Thymus (tissue), 11 donors: ENCODE results near the gene FMN1. TPM values are rescaled to one million over a fixed set of nuclear protein-coding genes. Genes with fewer than 3 reads are reported as not detected.

Experiments
- DNase-seq, 9 donors: peaks; one replicate each; pipeline ENCODE4 v3.0.0-alpha.2; 2013; ENCODE audit warnings: low spot score in 9 of 9, low read depth in 6 of 9, missing footprints in 1 of 9
- H3K27ac ChIP-seq, 2 donors: one replicate each; pipeline ENCODE4 v1.5.1; 2013; ENCODE audit warnings: control low read depth in 1 of 2, low read depth in 1 of 2, low read length in 1 of 2, mild to moderate bottlenecking in 1 of 2, moderate library complexity in 1 of 2
- H3K27me3 ChIP-seq, 2 donors: one replicate each; pipeline ENCODE4 v1.5.1; 2013; ENCODE audit warnings: low read length in 1 of 2; ENCODE audit not compliant: control insufficient read depth in 2 of 2, insufficient read depth in 1 of 2
- H3K36me3 ChIP-seq, 2 donors: one replicate each; pipeline ENCODE4 v1.5.1; 2013; ENCODE audit warnings: low read length in 1 of 2, mild to moderate bottlenecking in 1 of 2, moderate library complexity in 1 of 2; ENCODE audit not compliant: control insufficient read depth in 2 of 2, insufficient read depth in 2 of 2
- H3K4me1 ChIP-seq, 2 donors: one replicate each; pipeline ENCODE4 v1.5.1; 2013; ENCODE audit warnings: low read length in 2 of 2; ENCODE audit not compliant: control insufficient read depth in 2 of 2, insufficient read depth in 2 of 2
- H3K4me3 ChIP-seq, 2 donors: one replicate each; pipeline ENCODE4 v1.5.1; 2013; ENCODE audit warnings: low read length in 2 of 2, control low read depth in 1 of 2, mild to moderate bottlenecking in 1 of 2
- H3K9me3 ChIP-seq, 2 donors: one replicate each; pipeline ENCODE4 v1.5.1; 2013; ENCODE audit warnings: low read length in 1 of 2, mild to moderate bottlenecking in 1 of 2; ENCODE audit not compliant: control insufficient read depth in 2 of 2, insufficient read depth in 1 of 2
- WGBS: extraction: QIAGEN DNeasy Blood & Tissue Kit; methylation state at CpG from one replicate; pipeline ENCODE4 v1.1.7; 2013; 5-methylcytosine and 5-hydroxymethylcytosine counted together
- polyA plus RNA-seq: library from polyadenylated mRNA; stranded (reverse); fragments of 200-250 nt; gene quantifications from one replicate; pipeline ENCODE4 v1.2.3, GENCODE V29; 2013
- total RNA-seq: library from RNA; stranded (reverse); fragments of 120-200 nt; gene quantifications from one replicate; pipeline ENCODE4 v1.2.4, GENCODE V29; 2013
- donor health status: healthy.

Gene FMN1
- total and polyA plus RNA-seq, 2 donors = 2.6 to 24.8 TPM

DNA sequence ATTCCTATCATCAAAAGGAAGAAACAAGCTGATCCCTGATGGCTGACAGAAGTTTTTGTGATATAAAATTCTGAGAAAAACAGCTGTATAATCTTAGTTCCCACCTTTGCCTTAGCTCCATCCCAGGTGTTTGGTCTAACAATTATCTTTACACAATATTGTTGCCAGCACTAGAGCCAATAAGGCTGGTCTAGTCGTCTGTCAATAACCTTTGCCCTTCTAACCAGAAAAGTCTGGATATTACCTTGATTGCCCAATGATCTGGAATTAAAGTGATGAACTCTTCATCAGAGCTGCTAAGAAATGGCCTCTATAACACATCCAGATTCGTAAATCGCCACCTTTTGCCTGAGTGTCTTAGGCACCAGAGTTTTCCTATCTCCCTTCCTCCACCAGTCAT is 98.4 kb downstream of the FMN1 start:
- Histone ChIP-seq H3K27me3 (no peaks in the 10 kb centered on the region), H3K9me3 (no peaks in the 10 kb centered on the region), H3K36me3 (no peaks in the 10 kb centered on the region), H3K4me3 (no peak overlapping the region), H3K27ac (no peak overlapping the region), H3K4me1 (peaks cover 4 to 6% of the 10 kb centered on the region in 2 donors)
- 96% methylated on average over 3 of the region's 3 CpGs for WGBS
- DNase-seq = no peak

DNA sequence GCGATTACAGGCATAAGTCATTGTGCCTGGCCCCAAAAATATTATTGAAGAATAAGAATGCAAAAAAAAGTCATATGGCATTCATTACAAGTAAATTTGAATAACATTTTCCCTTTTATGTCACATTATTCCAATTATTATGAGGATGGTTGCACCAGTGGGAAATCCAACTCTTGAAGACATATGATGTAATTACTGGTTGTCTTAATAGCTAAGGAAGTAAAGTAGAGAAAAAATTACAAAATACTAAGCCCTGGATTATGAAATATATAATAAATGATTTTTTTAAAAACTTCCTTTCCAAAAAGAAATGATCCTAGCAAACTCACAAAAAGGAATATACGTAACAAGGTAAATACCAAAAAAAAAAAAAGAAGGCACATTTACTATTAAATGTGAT is 98.9 kb downstream of the FMN1 start:
- DNase-seq = no peak
- H3K9me3 ChIP-seq = no peaks in the 10 kb centered on the region
- no peak overlapping the region for H3K27ac ChIP-seq
- no peaks in the 10 kb centered on the region for H3K36me3 ChIP-seq
- no peak overlapping the region for H3K4me3 ChIP-seq
- peaks cover 4 to 6% of the 10 kb centered on the region in 2 donors for H3K4me1 ChIP-seq
- H3K27me3 ChIP-seq = no peaks in the 10 kb centered on the region
- WGBS = 98% methylated on average over 2 of the region's 2 CpGs

DNA sequence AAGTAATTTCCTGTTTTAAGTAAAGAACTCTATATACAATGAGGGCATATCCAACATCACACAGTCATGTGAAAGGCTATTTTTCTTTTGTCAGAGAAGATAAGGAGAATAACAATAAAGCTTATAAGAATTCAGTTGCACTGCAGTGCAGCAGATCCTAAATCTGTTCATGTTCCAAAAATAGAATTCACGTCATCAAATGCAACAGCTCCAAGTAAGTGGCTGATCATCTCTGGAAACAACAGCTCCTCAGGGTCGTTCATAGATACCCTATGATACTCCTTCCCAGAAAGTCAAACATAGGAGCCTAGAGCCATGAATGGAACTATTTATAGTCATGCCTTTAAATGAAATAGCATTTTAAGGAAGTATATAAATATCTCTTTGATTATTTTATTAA is 100.2 kb downstream of the FMN1 start:
- Histone ChIP-seq H3K36me3 (no peaks in the 10 kb centered on the region), H3K27ac (no peak overlapping the region), H3K4me1 (peaks cover 4 to 6% of the 10 kb centered on the region in 2 donors), H3K27me3 (no peaks in the 10 kb centered on the region), H3K9me3 (no peaks in the 10 kb centered on the region), H3K4me3 (no peak overlapping the region)
- DNase-seq = no peak
- WGBS = 88% methylated on average over 2 of the region's 2 CpGs

DNA sequence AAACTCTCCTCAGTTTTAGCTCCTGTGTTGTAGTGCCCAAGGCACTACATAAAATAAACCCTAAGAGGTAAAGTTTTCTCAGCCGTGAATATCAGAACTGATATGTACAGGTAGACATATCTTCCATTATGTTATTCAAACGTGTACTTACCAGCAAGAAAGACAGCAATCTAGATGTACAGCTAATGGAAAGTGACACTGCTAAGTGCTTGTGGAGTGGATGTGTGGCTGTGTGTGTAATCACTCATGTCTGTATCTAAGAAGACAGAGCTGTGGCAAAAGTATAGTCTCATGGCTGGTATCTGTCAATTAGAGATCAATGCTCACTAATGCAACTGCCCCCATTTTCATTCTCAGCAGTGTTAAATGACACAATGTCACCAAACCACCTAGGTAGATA is 101.3 kb downstream of the FMN1 start:
- Histone ChIP-seq H3K36me3 (no peaks in the 10 kb centered on the region), H3K27me3 (no peaks in the 10 kb centered on the region), H3K4me3 (no peak overlapping the region), H3K9me3 (no peaks in the 10 kb centered on the region), H3K4me1 (peaks cover 4 to 6% of the 10 kb centered on the region in 2 donors), H3K27ac (no peak overlapping the region)
- 97% methylated on average over 2 of the region's 2 CpGs for WGBS
- DNase-seq = no peak

DNA sequence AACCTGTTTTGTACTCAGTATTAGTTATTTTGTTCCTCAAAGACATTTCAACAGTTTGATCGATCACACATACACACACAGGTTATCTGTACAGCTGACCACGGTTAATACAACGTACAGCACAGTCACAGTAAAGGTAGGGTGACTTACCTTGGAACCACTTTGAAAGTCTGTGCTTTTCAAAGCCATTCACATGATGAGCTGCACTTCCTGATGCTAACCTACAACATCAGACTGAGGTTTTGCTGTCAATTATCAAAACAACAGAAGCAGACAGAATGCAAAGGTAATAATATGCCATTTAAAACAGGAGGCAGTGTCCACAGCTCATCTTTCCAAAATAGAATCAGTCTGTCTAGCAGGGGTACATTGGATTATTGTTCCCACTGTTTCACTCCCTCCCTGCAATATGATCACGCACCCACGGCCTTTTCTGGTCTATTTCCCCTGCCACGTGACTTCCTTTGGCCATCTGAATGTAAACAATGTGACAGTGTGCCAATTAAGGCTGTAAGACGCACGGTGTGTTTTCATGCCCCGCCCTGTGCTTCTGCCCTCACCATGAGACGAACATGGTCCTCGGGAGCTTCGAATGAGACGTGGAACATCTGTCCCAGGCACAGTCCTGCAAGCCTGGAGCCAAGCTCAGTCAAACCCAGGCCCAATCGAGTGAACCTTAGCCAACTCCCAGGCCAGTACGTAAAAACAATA is 102.4 kb downstream of the FMN1 start:
- Histone ChIP-seq H3K27me3 (no peaks in the 10 kb centered on the region), H3K9me3 (no peaks in the 10 kb centered on the region), H3K36me3 (no peaks in the 10 kb centered on the region), H3K4me3 (no peak overlapping the region), H3K27ac (peak overlapping the region in 1 of 2 donors; percentile 36), H3K4me1 (peaks cover 4 to 6% of the 10 kb centered on the region in 2 donors)
- whole genome bisulfite sequencing = 91% methylated on average over 15 of the region's 15 CpGs
- DNase-seq = peak in 1 of 9 donors; percentile 55

DNA sequence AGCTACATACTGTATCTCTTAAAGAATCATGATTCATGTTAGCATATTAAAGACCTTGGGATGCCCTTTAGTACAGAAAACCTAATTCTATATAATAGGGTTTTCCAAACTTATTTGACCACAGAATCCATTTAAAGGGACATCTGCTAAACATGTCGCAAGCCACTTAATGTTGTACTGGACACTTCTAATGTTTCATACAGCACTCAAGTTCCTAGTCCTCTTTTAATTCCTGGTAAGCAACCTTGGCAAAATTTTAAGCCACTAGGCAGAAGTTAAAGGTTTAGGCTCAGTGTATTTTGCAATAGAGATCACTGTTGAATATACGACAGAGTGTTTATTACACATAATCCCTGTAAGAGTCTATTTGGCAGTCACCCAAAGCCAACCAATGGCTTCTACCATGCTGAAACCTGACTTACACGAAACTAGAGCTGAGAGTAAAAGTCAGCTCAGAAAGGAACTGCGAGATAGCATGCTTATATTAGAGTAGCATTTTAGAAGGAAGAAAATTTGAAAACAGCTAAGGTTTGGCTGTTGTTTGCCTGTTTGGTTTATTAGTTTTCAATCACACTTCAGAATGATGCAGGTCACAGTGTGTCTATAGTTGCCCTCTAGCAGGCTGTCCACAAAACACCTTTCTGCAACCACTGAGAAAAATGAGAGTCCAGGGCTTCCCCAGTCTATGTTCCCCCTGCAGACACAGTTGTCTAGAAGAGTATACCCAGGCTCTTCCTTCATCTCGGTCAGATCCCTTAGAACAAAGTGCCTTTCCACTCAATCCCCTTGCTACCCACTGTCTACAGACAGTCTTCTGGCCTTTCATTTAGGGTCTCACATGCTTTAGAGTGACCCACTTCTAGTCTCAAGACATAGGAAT is 104.4 kb downstream of the FMN1 start:
- peaks cover 8 to 12% of the 10 kb centered on the region in 2 donors for H3K4me1 ChIP-seq
- H3K27me3 ChIP-seq = no peaks in the 10 kb centered on the region
- 91% methylated on average over 5 of the region's 5 CpGs for WGBS
- peak overlapping the region in 1 of 2 donors; percentile 36 for H3K27ac ChIP-seq
- H3K36me3 ChIP-seq = no peaks in the 10 kb centered on the region
- no peak for DNase-seq
- H3K9me3 ChIP-seq = no peaks in the 10 kb centered on the region
- no peak overlapping the region for H3K4me3 ChIP-seq

DNA sequence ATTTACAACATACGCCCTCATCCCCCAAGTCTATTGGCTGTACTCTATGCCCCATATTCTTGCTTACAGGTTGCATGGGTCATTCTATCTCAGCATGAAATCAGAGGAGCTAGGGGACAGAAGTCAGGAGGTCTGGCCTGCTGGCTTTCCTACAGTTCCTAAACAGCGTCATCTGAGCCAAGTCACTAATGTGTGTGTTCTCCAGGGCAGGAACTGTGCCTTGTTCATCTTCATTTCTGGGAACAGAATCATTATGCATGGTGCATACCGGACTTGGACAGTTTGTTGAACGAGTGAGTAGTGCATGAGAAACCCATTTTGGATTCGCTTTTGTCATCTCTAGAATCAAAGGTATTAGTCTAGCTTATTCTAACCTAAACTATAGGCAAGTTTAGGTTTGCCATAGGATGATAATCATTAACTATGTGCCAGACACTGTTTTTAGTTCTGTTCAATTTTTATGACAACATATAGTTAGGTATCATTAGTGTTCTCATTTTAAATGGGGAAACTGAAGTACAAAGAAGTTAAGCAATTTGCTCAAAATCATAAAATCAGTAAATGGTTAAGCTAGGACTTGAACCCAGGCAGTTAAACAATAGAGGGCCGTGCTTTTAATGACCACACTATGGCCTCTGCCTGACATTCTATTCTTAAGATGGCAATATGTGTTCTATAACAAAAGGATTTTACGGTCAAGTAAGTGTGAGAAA is 105.2 kb downstream of the FMN1 start:
- H3K4me1 ChIP-seq = peaks cover 8 to 12% of the 10 kb centered on the region in 2 donors
- H3K27me3 ChIP-seq = no peaks in the 10 kb centered on the region
- no peak overlapping the region for H3K27ac ChIP-seq
- DNase-seq = no peak
- H3K4me3 ChIP-seq = no peak overlapping the region
- no peaks in the 10 kb centered on the region for H3K36me3 ChIP-seq
- H3K9me3 ChIP-seq = no peaks in the 10 kb centered on the region
- 98% methylated on average over 7 of the region's 7 CpGs for WGBS

DNA sequence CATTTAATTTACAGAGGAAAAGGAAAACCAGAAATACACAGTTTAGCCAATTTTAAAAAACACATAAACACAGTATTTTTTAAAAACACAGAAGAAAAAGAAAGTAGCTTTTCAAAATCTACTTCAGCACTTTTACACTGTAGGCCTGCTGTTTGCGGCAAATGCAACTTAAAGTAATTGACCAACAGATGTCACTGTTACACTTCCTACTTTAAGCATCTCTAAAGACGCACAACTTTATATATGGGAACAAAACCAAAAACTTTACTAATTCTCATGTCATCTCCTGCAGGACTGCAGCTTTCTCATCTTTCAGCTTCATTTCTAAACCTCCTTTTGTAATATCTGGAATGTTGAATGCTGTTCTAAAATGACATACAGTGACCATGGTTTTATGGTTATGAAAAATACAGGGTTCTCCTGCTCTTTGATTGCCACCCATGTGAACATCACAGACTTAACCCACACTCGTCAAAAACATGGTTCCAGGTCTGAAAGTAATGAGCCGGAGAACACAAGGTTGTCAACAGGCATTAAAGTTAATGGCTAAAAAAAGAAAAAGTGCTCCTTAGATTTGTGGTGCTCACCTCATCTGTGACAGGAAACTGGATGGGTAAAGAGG is 107.9 kb downstream of the FMN1 start:
- Histone ChIP-seq H3K27me3 (no peaks in the 10 kb centered on the region), H3K4me3 (no peak overlapping the region), H3K4me1 (peaks cover 3 to 5% of the 10 kb centered on the region in 2 donors), H3K27ac (peak overlapping the region in 1 of 2 donors; percentile 13), H3K9me3 (no peaks in the 10 kb centered on the region), H3K36me3 (no peaks in the 10 kb centered on the region)
- peak in 7 of 9 donors; percentile 45 to 83 (median 60) for DNase-seq
- 38% methylated on average over 4 of the region's 4 CpGs for WGBS
